ENCODE measurements around the gene FGF1.

Gene FGF1

GRCh38 chr5:142610176-142611001 is 75.5 kb downstream of the FGF1 start:
- DNase-seq (ENCODE audit: low read depth) = no peak

GRCh38 chr5:142609142-142609541 is 76.7 kb downstream of the FGF1 start:
- no peak for DNase-seq (ENCODE audit: low read depth)

- DNase-seq (ENCODE audit: low read depth) = no peak
Measured at GRCh38 chr5:142608081-142608480, 77.8 kb downstream of the FGF1 start.

- DNase-seq (ENCODE audit: low read depth) = no peak
Measured at GRCh38 chr5:142605611-142606010, 80.3 kb downstream of the FGF1 start.

GRCh38 chr5:142602720-142603245 is 83.1 kb downstream of the FGF1 start:
- no peak for DNase-seq (ENCODE audit: low read depth)

- no peak for DNase-seq (ENCODE audit: low read depth)
Measured at GRCh38 chr5:142601432-142601831, 84.5 kb downstream of the FGF1 start.

GRCh38 chr5:142600611-142601358 is 85.1 kb downstream of the FGF1 start:
- no peak for DNase-seq (ENCODE audit: low read depth)

- no peak for DNase-seq (ENCODE audit: low read depth)
Measured at GRCh38 chr5:142600092-142600491, 85.8 kb downstream of the FGF1 start.

GRCh38 chr5:142598338-142598700 is 87.6 kb downstream of the FGF1 start:
- DNase-seq (ENCODE audit: low read depth) = no peak

- no peak for DNase-seq (ENCODE audit: low read depth)
Measured at GRCh38 chr5:142597546-142598337, 88.1 kb downstream of the FGF1 start.

GRCh38 chr5:142597025-142597424 is 88.9 kb downstream of the FGF1 start:
- no peak for DNase-seq (ENCODE audit: low read depth)

GRCh38 chr5:142592365-142592764 is 93.5 kb downstream of the FGF1 start:
- DNase-seq (ENCODE audit: low read depth) = no peak

- DNase-seq (ENCODE audit: low read depth) = no peak
Measured at GRCh38 chr5:142590451-142591231, 95.2 kb downstream of the FGF1 start.

GRCh38 chr5:142589720-142590119 is 96.2 kb downstream of the FGF1 start:
- no peak for DNase-seq (ENCODE audit: low read depth)

- peak; percentile 4 for DNase-seq (ENCODE audit: low read depth)
Measured at GRCh38 chr5:142587354-142587965, 98.4 kb downstream of the FGF1 start.

GRCh38 chr5:142586552-142586951 is 99.3 kb downstream of the FGF1 start:
- DNase-seq (ENCODE audit: low read depth) = no peak

GRCh38 chr5:142585451-142585850 is 100.4 kb downstream of the FGF1 start:
- DNase-seq (ENCODE audit: low read depth) = no peak

- no peak for DNase-seq (ENCODE audit: low read depth)
Measured at GRCh38 chr5:142584891-142585290, 101.0 kb downstream of the FGF1 start.

GRCh38 chr5:142578161-142578830 is 107.6 kb downstream of the FGF1 start:
- DNase-seq (ENCODE audit: low read depth) = no peak

- DNase-seq (ENCODE audit: low read depth) = no peak
Measured at GRCh38 chr5:142576804-142577203, 109.1 kb downstream of the FGF1 start.

GRCh38 chr5:142576303-142576702 is 109.6 kb downstream of the FGF1 start:
- no peak for DNase-seq (ENCODE audit: low read depth)
